IMR-90 (cell line): Measurements from ENCODE around the gene PRIMA1. TPM values are rescaled to one million over a fixed set of nuclear protein-coding genes. Genes with fewer than 3 reads are reported as not detected.

Experiments used
- ATAC-seq: fragments of 200-7000 bp; cut with Tn5 transposase; 2 replicates; pipeline ENCODE4 v1.9.1; 2020; ENCODE audit warnings: low read depth, mild to moderate bottlenecking, moderate library complexity
- BruUV-seq: library from RNA; stranded (reverse); fragments of 400-500 nt; replicated peaks from 2 replicates; lab custom pipeline; 2021; lab: Mats Ljungman, UMichigan
- CTCF ChIA-PET: fragments of 300-600 bp; formaldehyde crosslinking; extraction: SDS; loops from one replicate; lab custom pipeline; 2021; ENCODE audit warnings: antibody characterized with exemption; lab: Yijun Ruan, JAX
- POLR2A ChIA-PET: fragments of 300-600 bp; sonication (Branson Sonifier 250); formaldehyde crosslinking; loops from one replicate; lab custom pipeline; 2022; ENCODE audit warnings: antibody characterized with exemption; ENCODE audit not compliant: unreplicated experiment; lab: Charles Lee
- DNase-seq: peaks from one replicate; pipeline ENCODE4 v3.0.0; 2013
- H2AFZ ChIP-seq: replicated peaks from 2 replicates; pipeline ENCODE3; 2013; ENCODE audit warnings: low read length, mild to moderate bottlenecking; ENCODE audit not compliant: poor library complexity
- H2AK5ac ChIP-seq: 2 replicates; pipeline ENCODE4 v1.6.1; 2013; ENCODE audit warnings: low read depth, low read length, inconsistent platforms
- H2AK9ac ChIP-seq: replicated peaks from 2 replicates; pipeline ENCODE3; 2013; ENCODE audit warnings: mild to moderate bottlenecking, low read depth, low read length, moderate library complexity; ENCODE audit not compliant: poor library complexity
- H2BK120ac ChIP-seq: 2 replicates; pipeline ENCODE4 v1.6.1; 2013; ENCODE audit warnings: low read depth, low read length, inconsistent platforms
- H2BK15ac ChIP-seq: 3 replicates; pipeline ENCODE4 v1.6.1; 2013; ENCODE audit warnings: low read depth, low read length, inconsistent platforms
- H2BK20ac ChIP-seq: 2 replicates; pipeline ENCODE4 v1.6.1; 2013; ENCODE audit warnings: low read depth, mild to moderate bottlenecking, inconsistent platforms, low read length, moderate library complexity
- H2BK5ac ChIP-seq: 2 replicates; pipeline ENCODE4 v1.6.1; 2013; ENCODE audit warnings: mild to moderate bottlenecking, low read depth, low read length, inconsistent platforms; ENCODE audit not compliant: poor library complexity, severe bottlenecking
- H3K14ac ChIP-seq: replicated peaks from 2 replicates; pipeline ENCODE4 v1.6.1; 2013; ENCODE audit warnings: low read depth, low read length, inconsistent platforms
- H3K18ac ChIP-seq: 2 replicates; pipeline ENCODE4 v1.6.1; 2013; ENCODE audit warnings: low read depth, low read length, control low read depth
- H3K23ac ChIP-seq: 2 replicates; pipeline ENCODE4 v1.6.1; 2013; ENCODE audit warnings: low read depth, low read length, inconsistent platforms
- H3K27ac ChIP-seq: 2 replicates; pipeline ENCODE4 v1.5.1; 2013; ENCODE audit warnings: mild to moderate bottlenecking, control low read depth, low read length; ENCODE audit not compliant: insufficient read depth
- H3K27me3 ChIP-seq: 2 replicates; pipeline ENCODE4 v1.6.1; 2013; ENCODE audit warnings: low read length; ENCODE audit not compliant: control insufficient read depth, insufficient read depth
- H3K36me3 ChIP-seq: 2 replicates; pipeline ENCODE4 v1.6.1; 2013; ENCODE audit warnings: low read length, mixed read lengths; ENCODE audit not compliant: control insufficient read depth, insufficient read depth
- H3K4ac ChIP-seq: 2 replicates; pipeline ENCODE4 v1.6.1; 2013; ENCODE audit warnings: low read depth, low read length, inconsistent platforms
- H3K4me1 ChIP-seq: 2 replicates; pipeline ENCODE4 v1.6.1; 2013; ENCODE audit warnings: low read length, mixed read lengths; ENCODE audit not compliant: control insufficient read depth, insufficient read depth
- H3K4me2 ChIP-seq: 2 replicates; pipeline ENCODE4 v1.6.1; 2013; ENCODE audit warnings: low read depth, mild to moderate bottlenecking, control low read depth, low read length, moderate library complexity
- H3K4me3 ChIP-seq: 2 replicates; pipeline ENCODE4 v1.5.1; 2013; ENCODE audit warnings: low read depth, mild to moderate bottlenecking, control low read depth, low read length, moderate library complexity; ENCODE audit not compliant: insufficient read depth
- H3K56ac ChIP-seq: 2 replicates; pipeline ENCODE4 v1.6.1; 2013; ENCODE audit warnings: low read length, inconsistent platforms; ENCODE audit not compliant: insufficient read depth; ENCODE audit errors: extremely low read depth
- H3K79me1 ChIP-seq, 2 experiments: 2 replicates each; pipeline ENCODE4 v1.6.1; 2013; ENCODE audit warnings: low read length in 2 of 2, inconsistent platforms in 1 of 2, low read depth in 1 of 2
- H3K9ac ChIP-seq: 2 replicates; pipeline ENCODE4 v1.6.1; 2013; ENCODE audit warnings: low read depth, low read length, control low read depth
- H3K9me1 ChIP-seq: 2 replicates; pipeline ENCODE4 v1.6.1; 2013; ENCODE audit warnings: low read length, inconsistent platforms; ENCODE audit not compliant: insufficient read depth
- H3K9me3 ChIP-seq: 2 replicates; pipeline ENCODE4 v1.6.1; 2013; ENCODE audit warnings: low read length; ENCODE audit not compliant: control insufficient read depth, insufficient read depth
- H4K20me1 ChIP-seq: 2 replicates; pipeline ENCODE4 v1.6.1; 2013; ENCODE audit warnings: low read length, inconsistent platforms; ENCODE audit not compliant: insufficient read depth
- H4K5ac ChIP-seq: 2 replicates; pipeline ENCODE4 v1.6.1; 2013; ENCODE audit warnings: mild to moderate bottlenecking, low read depth, low read length, control low read depth
- H4K8ac ChIP-seq, 2 experiments: 2 replicates each; pipeline ENCODE4 v1.6.1; 2013; ENCODE audit warnings: low read depth in 2 of 2, low read length in 2 of 2, control low read depth in 1 of 2, inconsistent platforms in 1 of 2
- H4K91ac ChIP-seq: 2 replicates; pipeline ENCODE4 v1.6.1; 2013; ENCODE audit warnings: low read depth, low read length, inconsistent platforms; ENCODE audit not compliant: insufficient read depth
- BHLHE40 ChIP-seq: fragments of 150-350 bp; IDR thresholded peaks from 2 replicates; pipeline ENCODE4 v1.6.1; 2016; ENCODE audit warnings: mild to moderate bottlenecking, low read depth, low read length
- FOS ChIP-seq: fragments of 150-350 bp; IDR thresholded peaks from 2 replicates; pipeline ENCODE4 v1.6.1; 2016; ENCODE audit warnings: low read depth, low read length
- MAZ ChIP-seq: IDR thresholded peaks from 2 replicates; pipeline ENCODE4 v1.6.1; 2012; ENCODE audit warnings: low read depth, mild to moderate bottlenecking, low read length, improper control_type of control experiment, moderate library complexity, borderline replicate concordance
- MXI1 ChIP-seq: IDR thresholded peaks from 2 replicates; pipeline ENCODE4 v1.6.1; 2012; ENCODE audit warnings: low read depth, mild to moderate bottlenecking, low read length, moderate library complexity, borderline replicate concordance
- RAD21 ChIP-seq: IDR thresholded peaks from 2 replicates; pipeline ENCODE4 v1.6.1; 2012; ENCODE audit warnings: low read length, improper control_type of control experiment
- RCOR1 ChIP-seq: IDR thresholded peaks from 2 replicates; pipeline ENCODE4 v1.6.1; 2012; ENCODE audit warnings: mild to moderate bottlenecking, low read length, improper control_type of control experiment; ENCODE audit not compliant: insufficient replicate concordance
- RFX5 ChIP-seq: IDR thresholded peaks from 2 replicates; pipeline ENCODE4 v1.8.0; 2012; ENCODE audit warnings: low read depth, mild to moderate bottlenecking, low read length, moderate library complexity
- USF2 ChIP-seq: fragments of 150-350 bp; IDR thresholded peaks from 2 replicates; pipeline ENCODE4 v1.6.1; 2017; ENCODE audit warnings: mild to moderate bottlenecking, antibody characterized with exemption, low read length, low read depth
- WGBS, 2 experiments: methylation state at CpG; one replicate each; pipeline versions ENCODE4 v1.1.5 to v1.1.7; 2013; ENCODE audit warnings: missing lambda C conversion rate in 2 of 2; ENCODE audit not compliant: insufficient read length in 1 of 2; ENCODE audit errors: extremely low coverage in 2 of 2; 5-methylcytosine and 5-hydroxymethylcytosine counted together
- dilution Hi-C: fragments of 300-500 bp; cut with HindIII; formaldehyde crosslinking; loops from one replicate; pipeline ENCODE4 v1.14.3; 2018; ENCODE audit warnings: low sequenced_read_pairs; ENCODE audit not compliant: unreplicated experiment
- in situ Hi-C: fragments of 300-500 bp; cut with MboI; formaldehyde crosslinking; loops from 3 replicates; pipeline ENCODE4 v1.14.3; 2019; ENCODE audit warnings: low sequenced_read_pairs, inconsistent platforms, mixed read lengths
- intact Hi-C: fragments of 100-400 bp; cut with micrococcal nuclease; formaldehyde crosslinking; loops from 2 replicates; pipeline ENCODE4 v1.10.0; 2022
- polyA plus RNA-seq, 3 experiments: library from polyadenylated mRNA; depleted of rRNA; stranded (reverse); fragments of >200 nt; gene quantifications; 2 replicates each; pipeline ENCODE4 v1.2.3, GENCODE V29; 2012; ENCODE audit warnings: low replicate concordance in 1 of 3
- total RNA-seq: library from RNA; depleted of rRNA; stranded (reverse); fragments of >200 nt; gene quantifications from 2 replicates; pipeline ENCODE4 v1.2.3, GENCODE V29; 2012

The PRIMA1 gene
- total and polyA plus RNA-seq, 2 of the 4 experiments (the other 2 are of a cell fraction), result not detected

DNA sequence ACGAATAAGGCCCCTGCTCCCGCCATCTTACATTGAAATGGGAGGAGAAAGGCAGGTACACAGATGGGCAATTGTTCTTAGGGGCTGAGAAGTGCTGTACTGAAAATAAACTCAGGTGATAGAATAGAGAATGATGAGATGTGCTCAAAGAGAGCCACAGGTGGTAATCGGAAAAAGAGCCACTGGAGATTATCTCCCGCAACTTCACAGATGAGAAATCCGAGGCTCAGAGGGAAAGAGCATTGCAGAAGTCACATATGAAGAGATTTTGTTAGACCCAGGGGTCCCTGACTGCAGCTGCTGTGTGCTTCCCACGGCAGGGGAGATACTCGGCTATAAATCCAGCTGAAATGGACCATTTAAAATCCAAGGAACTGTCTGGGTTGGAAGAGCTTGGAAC is 73.7 kb downstream of the PRIMA1 start:
- no peak overlapping the region for H2BK5ac ChIP-seq
- no peak overlapping the region for H4K5ac ChIP-seq
- H4K91ac ChIP-seq, result no peak overlapping the region
- H2AFZ ChIP-seq, result no peak overlapping the region
- no peak overlapping the region for H3K4me3 ChIP-seq
- no peak overlapping the region for H3K9ac ChIP-seq
- 80% methylated on average over 1 of the region's 7 CpGs; no CpG with 5 or more reads in 1 of the 2 experiments for WGBS, 2 experiments
- no peak overlapping the region for H3K4me2 ChIP-seq
- no peak overlapping the region for H3K56ac ChIP-seq
- H2BK120ac ChIP-seq, result no peak overlapping the region
- no peak for ATAC-seq
- H3K4me1 ChIP-seq, result no peaks in the 10 kb centered on the region
- ChIA-PET CTCF (no interaction called here), POLR2A (no interaction called here)
- H3K27me3 ChIP-seq, result no peaks in the 10 kb centered on the region
- H2BK20ac ChIP-seq, result no peak overlapping the region
- no peak overlapping the region for H3K18ac ChIP-seq
- H2BK15ac ChIP-seq, result no peak overlapping the region
- no peak overlapping the region for H3K14ac ChIP-seq
- no peaks in the 10 kb centered on the region for H3K36me3 ChIP-seq
- no peak overlapping the region for H3K23ac ChIP-seq
- intact Hi-C loops (no loop called here), in situ Hi-C loops (no loop called here), dilution Hi-C loops (no loop called here)
- H4K8ac ChIP-seq, result no peak overlapping the region
- BruUV-seq, result no TSS peak
- H3K9me3 ChIP-seq, result peaks cover 15% of the 10 kb centered on the region
- no peak overlapping the region for H2AK5ac ChIP-seq
- H3K79me1 ChIP-seq, result no peaks in the 10 kb centered on the region
- H3K27ac ChIP-seq, result no peak overlapping the region
- no peaks in the 10 kb centered on the region for H4K20me1 ChIP-seq
- no peaks in the 10 kb centered on the region for H3K9me1 ChIP-seq
- DNase-seq, result no peak
- no peak overlapping the region for H2AK9ac ChIP-seq
- TF ChIP-seq MAZ, result no peak
- no peak for TF ChIP-seq RCOR1
- no peak for TF ChIP-seq BHLHE40
- TF ChIP-seq MXI1, result no peak
- no peak for TF ChIP-seq RAD21
- no peak for TF ChIP-seq USF2
- TF ChIP-seq FOS, result no peak
- TF ChIP-seq RFX5, result no peak
- H3K4ac ChIP-seq, result no peak overlapping the region
